SK-N-SH (cell line): ENCODE measurements around the gene GIT2.

Source experiments
- CTCF ChIP-seq: fragments of 200-600 bp; sonication (generic); IDR thresholded peaks from 2 replicates; pipeline ENCODE4 v1.6.1; 2017; ENCODE audit warnings: antibody characterized with exemption, mild to moderate bottlenecking, moderate library complexity
- EP300 ChIP-seq, 2 experiments: IDR thresholded peaks; 2 replicates each; pipeline versions ENCODE4 v1.4.0 to v1.6.1; 2012; ENCODE audit warnings: borderline replicate concordance in 1 of 2, low read depth in 1 of 2, low read length in 1 of 2
- POLR2AphosphoS5 ChIP-seq: IDR thresholded peaks from 2 replicates; pipeline ENCODE4 v1.6.1; 2012; ENCODE audit warnings: low read depth, low read length
- RAD21 ChIP-seq: IDR thresholded peaks from 2 replicates; pipeline ENCODE4 v1.6.1; 2012; ENCODE audit warnings: mild to moderate bottlenecking, low read length
- REST ChIP-seq: IDR thresholded peaks from 2 replicates; pipeline ENCODE4 v1.6.1; 2012; ENCODE audit warnings: mild to moderate bottlenecking, low read depth, low read length, moderate library complexity
- TEAD4 ChIP-seq: IDR thresholded peaks from 2 replicates; pipeline ENCODE4 v1.4.0; 2012; ENCODE audit warnings: mild to moderate bottlenecking, borderline replicate concordance; ENCODE audit not compliant: insufficient read depth

DNA sequence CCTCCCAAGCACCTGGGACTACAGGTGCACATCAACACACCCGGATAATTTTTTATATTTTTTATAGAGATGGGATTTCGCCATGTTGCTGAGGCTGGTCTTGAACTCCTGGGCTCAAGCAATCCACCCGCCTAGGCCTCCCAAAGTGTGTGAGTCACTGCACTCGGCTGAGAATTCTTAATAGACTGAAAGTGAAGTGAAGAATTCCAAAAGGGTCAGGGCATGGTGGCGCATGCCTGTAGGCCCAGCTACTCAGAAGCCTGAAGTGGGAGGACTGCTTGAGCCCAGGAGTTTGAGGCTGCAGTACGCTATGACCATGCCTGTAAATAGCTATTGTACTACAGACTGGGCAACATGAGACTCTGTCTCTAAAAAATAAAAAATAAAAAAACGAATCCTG, 52.4 kb downstream of the GIT2 start:
- TF ChIP-seq POLR2AphosphoS5 (no peak), TEAD4 (no peak), CTCF (no peak), RAD21 (no peak), EP300 (IDR thresholded peaks at IDR 0.05; ENCODE audit: borderline replicate concordance in 1 of 2, low read depth in 1 of 2, low read length in 1 of 2) (no peak), REST (no peak)
